ENCODE results near the gene MARCHF3. TPM values are rescaled to one million over a fixed set of nuclear protein-coding genes. Genes with fewer than 3 reads are reported as not detected.

The MARCHF3 gene
- total RNA-seq, 2 experiments from 2014 or later: 3.6 to 4.2 TPM

GRCh38 chr5:126998895-126999570 is 31.3 kb downstream of the MARCHF3 start:
- Mint-ChIP-seq H3K4me3 (no peak overlapping the region), H3K4me1 (peaks cover 15% of the 10 kb centered on the region), H3K9me3 (ENCODE audit: low read depth) (no peaks in the 10 kb centered on the region), H3K36me3 (ENCODE audit: low read depth) (no peaks in the 10 kb centered on the region), H3K27me3 (no peaks in the 10 kb centered on the region), H3K27ac (no peak overlapping the region)
- ChIA-PET POLR2A (interaction anchor here (0.6 kb wide), 1 partner anchor 222 kb away, joined by 4 read pairs; no protein-coding TSS in a partner anchor), CTCF (no interaction called here)
- intact Hi-C loops (cut with DNase I, micrococcal nuclease): no loop called here
- ATAC-seq: no peak
- no peak for DNase-seq

GRCh38 chr5:126998201-126998631 is 32.1 kb downstream of the MARCHF3 start:
- ATAC-seq: no peak
- H3K9me3 Mint-ChIP-seq (ENCODE audit: low read depth): no peaks in the 10 kb centered on the region
- ChIA-PET POLR2A (no interaction called here), CTCF (no interaction called here)
- no peak for DNase-seq
- no peaks in the 10 kb centered on the region for H3K27me3 Mint-ChIP-seq
- H3K4me3 Mint-ChIP-seq: no peak overlapping the region
- H3K4me1 Mint-ChIP-seq: peaks cover 17% of the 10 kb centered on the region
- intact Hi-C loops (cut with DNase I, micrococcal nuclease): no loop called here
- no peaks in the 10 kb centered on the region for H3K36me3 Mint-ChIP-seq (ENCODE audit: low read depth)
- no peak overlapping the region for H3K27ac Mint-ChIP-seq

DNA sequence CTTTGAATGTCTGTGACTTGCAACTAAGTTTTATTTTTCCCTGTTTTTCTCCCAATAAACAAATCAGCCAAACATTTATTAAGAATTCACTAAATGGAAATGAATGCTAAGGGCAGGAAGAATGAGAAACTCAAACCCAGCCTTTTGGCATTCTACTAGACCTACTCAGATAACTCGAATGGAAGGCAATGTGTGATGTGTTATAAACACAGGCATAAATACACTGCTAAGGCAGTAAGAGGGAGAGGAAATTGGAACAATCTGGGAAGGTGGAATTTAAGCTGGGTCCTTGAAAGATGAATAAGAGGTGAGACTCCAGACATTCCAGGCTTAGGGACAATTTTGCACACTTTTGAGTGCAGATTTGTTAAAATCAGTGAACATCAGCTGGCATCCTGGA is 34.7 kb downstream of the MARCHF3 start:
- Mint-ChIP-seq H3K36me3 (ENCODE audit: low read depth) (no peaks in the 10 kb centered on the region), H3K27me3 (no peaks in the 10 kb centered on the region), H3K27ac (no peak overlapping the region), H3K4me1 (peaks cover 17% of the 10 kb centered on the region), H3K9me3 (ENCODE audit: low read depth) (no peaks in the 10 kb centered on the region), H3K4me3 (no peak overlapping the region)
- ChIA-PET POLR2A (no interaction called here), CTCF (no interaction called here)
- intact Hi-C loops (cut with DNase I, micrococcal nuclease): no loop called here
- ATAC-seq (no peak), DNase-seq (no peak)

GRCh38 chr5:126995039-126995438 is 35.3 kb downstream of the MARCHF3 start:
- ChIA-PET POLR2A (no interaction called here), CTCF (interaction anchor here (0.6 kb wide), 2 partner anchors 239 to 495 kb away, joined by 3 read pairs; no protein-coding TSS in a partner anchor)
- DNase-seq: no peak
- Mint-ChIP-seq H3K9me3 (ENCODE audit: low read depth) (no peaks in the 10 kb centered on the region), H3K4me3 (no peak overlapping the region), H3K27ac (no peak overlapping the region), H3K4me1 (peaks cover 19% of the 10 kb centered on the region), H3K27me3 (no peaks in the 10 kb centered on the region), H3K36me3 (ENCODE audit: low read depth) (no peaks in the 10 kb centered on the region)
- intact Hi-C loops (cut with DNase I, micrococcal nuclease): no loop called here
- ATAC-seq: no peak

DNA sequence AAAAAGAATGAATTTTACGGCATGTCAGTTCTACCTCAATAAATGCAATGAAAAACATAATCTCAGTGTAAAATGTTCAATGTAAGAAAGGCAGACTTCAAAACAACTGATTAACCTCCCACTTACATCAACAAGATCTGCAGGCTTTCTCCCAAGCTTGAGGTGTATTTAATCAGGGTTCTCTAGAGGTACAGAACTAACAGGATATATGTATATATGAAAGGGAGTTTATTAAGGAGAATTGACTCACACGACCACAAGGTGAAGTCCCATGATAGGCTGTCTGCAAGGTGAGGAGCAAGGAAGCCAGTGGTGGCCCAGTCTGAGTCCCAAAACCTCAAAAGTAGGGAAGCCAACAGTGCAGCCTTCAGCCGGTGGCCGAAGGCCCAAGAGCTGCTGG is 35.9 kb downstream of the MARCHF3 start:
- ATAC-seq (peak; percentile 26), DNase-seq (no peak)
- intact Hi-C loops (cut with DNase I, micrococcal nuclease): no loop called here
- H3K4me1 Mint-ChIP-seq: peaks cover 19% of the 10 kb centered on the region
- H3K27ac Mint-ChIP-seq: no peak overlapping the region
- H3K4me3 Mint-ChIP-seq: no peak overlapping the region
- H3K27me3 Mint-ChIP-seq: no peaks in the 10 kb centered on the region
- CTCF ChIA-PET: interaction anchor here (0.6 kb wide), 2 partner anchors 240 to 495 kb away, joined by 3 read pairs; no protein-coding TSS in a partner anchor
- no peaks in the 10 kb centered on the region for H3K36me3 Mint-ChIP-seq (ENCODE audit: low read depth)
- POLR2A ChIA-PET: no interaction called here
- no peaks in the 10 kb centered on the region for H3K9me3 Mint-ChIP-seq (ENCODE audit: low read depth)

- Mint-ChIP-seq H3K36me3 (ENCODE audit: low read depth) (no peaks in the 10 kb centered on the region), H3K4me1 (peaks cover 38% of the 10 kb centered on the region), H3K4me3 (peak overlapping the region; percentile 37), H3K27me3 (no peaks in the 10 kb centered on the region), H3K9me3 (ENCODE audit: low read depth) (no peaks in the 10 kb centered on the region), H3K27ac (peak overlapping the region; percentile 92)
- ChIA-PET POLR2A (no interaction called here), CTCF (no interaction called here)
- intact Hi-C loops (cut with DNase I, micrococcal nuclease): loop anchor here (1.0 to 5.0 kb wide), 7 partner anchors 16 to 541 kb away; partner anchors contain the start of genes MARCHF3 (in 2 of the 2) and C5orf63 (in 1 of the 2)
- DNase-seq (peak; percentile 56), ATAC-seq (peak; percentile 95)
These were observed 42.3 kb downstream of the MARCHF3 start for GRCh38 chr5:126988021-126988569.

DNA sequence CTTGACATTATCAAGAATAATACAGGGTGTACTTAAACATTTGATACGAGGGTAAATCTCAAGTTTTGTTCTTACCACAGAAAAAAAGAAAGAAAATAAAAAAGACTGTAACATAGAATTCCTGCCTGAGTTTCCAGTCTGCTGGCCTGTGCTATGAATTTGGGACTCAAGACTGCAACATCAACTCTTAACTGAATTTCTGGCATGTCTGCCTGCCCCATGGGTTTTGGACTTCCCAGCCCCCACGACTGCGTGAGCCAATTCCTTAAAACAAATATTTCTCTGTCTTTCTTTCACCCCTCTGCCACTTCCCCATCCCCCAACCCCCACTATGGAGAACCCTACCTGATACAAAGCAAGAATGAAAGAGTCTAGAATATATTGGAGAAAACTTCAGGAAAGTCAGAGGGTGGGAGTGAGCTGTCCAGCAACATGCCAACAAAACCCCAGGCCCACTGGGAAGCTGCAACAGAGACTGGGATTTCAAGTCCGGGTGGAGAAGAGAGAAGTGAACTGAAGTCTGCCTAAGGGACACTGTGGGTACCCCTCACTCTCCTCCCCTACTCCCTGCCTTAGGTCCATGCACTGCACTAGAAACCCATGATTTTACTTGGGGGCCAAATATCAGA is 43.0 kb downstream of the MARCHF3 start:
- Mint-ChIP-seq H3K27ac (peak overlapping the region; percentile 92), H3K4me3 (peak overlapping the region; percentile 37), H3K4me1 (peaks cover 39% of the 10 kb centered on the region), H3K36me3 (ENCODE audit: low read depth) (no peaks in the 10 kb centered on the region), H3K27me3 (no peaks in the 10 kb centered on the region), H3K9me3 (ENCODE audit: low read depth) (no peaks in the 10 kb centered on the region)
- ATAC-seq (peak; percentile 11), DNase-seq (no peak)
- POLR2A ChIA-PET: no interaction called here
- CTCF ChIA-PET: interaction anchor here (0.6 kb wide), 1 partner anchor 85 kb away, joined by 3 read pairs; no protein-coding TSS in a partner anchor
- intact Hi-C loops (cut with DNase I, micrococcal nuclease): loop anchor here in 1 of 2 experiments (5.0 kb wide), 1 partner anchor 540 kb away; no protein-coding TSS in a partner anchor

- DNase-seq (no peak), ATAC-seq (no peak)
- H3K9me3 Mint-ChIP-seq (ENCODE audit: low read depth): no peaks in the 10 kb centered on the region
- no peak overlapping the region for H3K4me3 Mint-ChIP-seq
- POLR2A ChIA-PET: no interaction called here
- intact Hi-C loops (cut with DNase I, micrococcal nuclease): loop anchor here in 1 of 2 experiments (5.0 kb wide), 1 partner anchor 537 kb away; no protein-coding TSS in a partner anchor
- peaks cover 37% of the 10 kb centered on the region for H3K4me1 Mint-ChIP-seq
- H3K36me3 Mint-ChIP-seq (ENCODE audit: low read depth): no peaks in the 10 kb centered on the region
- H3K27ac Mint-ChIP-seq: no peak overlapping the region
- no peaks in the 10 kb centered on the region for H3K27me3 Mint-ChIP-seq
- CTCF ChIA-PET: interaction anchor here (0.7 kb wide), 1 partner anchor 205 kb away, joined by 3 read pairs; no protein-coding TSS in a partner anchor
These were observed 45.7 kb downstream of the MARCHF3 start for GRCh38 chr5:126984632-126985031.

GRCh38 chr5:126983874-126984266 is 46.5 kb downstream of the MARCHF3 start:
- no peaks in the 10 kb centered on the region for H3K9me3 Mint-ChIP-seq (ENCODE audit: low read depth)
- CTCF ChIA-PET: no interaction called here

DNA sequence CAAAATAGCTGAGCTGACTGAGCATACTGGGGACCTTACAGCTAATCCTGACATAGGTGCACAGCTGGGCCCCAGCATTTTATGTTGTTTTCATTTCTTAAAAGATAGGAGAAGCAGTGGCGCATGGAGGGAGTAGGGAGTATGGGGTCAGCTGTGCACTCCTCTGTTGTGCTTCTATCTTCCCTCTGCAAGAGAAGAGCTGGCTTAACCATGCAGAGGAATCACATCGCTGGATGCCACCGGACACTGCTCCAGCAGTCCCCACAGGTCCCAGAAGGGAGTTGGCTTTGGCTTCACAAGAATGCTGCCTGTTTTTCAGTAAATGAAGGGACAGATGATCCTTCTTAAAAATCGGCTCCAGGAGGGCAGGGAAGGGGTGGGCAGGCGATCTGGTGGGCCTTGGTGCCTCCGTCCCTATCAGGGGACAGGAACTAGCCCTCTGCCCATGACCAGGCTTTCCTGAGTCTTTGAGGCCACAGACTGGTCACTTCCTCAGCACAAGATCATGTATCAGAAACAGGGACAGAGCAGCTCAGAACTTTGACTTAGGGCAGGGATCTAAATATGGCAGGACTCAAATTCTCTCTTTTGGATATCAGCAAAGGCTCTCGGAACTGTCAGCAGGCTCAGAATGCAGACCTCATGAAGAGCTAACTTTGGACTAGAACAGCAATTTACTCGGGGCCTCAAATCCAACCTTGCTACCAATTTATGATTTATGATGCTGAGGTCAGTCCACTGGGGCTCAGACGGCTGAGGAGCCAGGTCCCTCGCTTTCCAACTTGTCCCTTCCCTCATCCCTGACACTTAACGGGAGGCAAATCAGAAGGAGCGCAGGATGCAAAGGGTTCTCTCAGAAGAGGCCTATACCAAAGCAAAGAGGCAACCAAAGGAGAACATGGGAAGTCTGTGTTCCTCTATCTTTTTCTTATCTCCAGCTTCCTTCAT is 47.2 kb downstream of the MARCHF3 start:
- Mint-ChIP-seq H3K9me3 (ENCODE audit: low read depth) (no peaks in the 10 kb centered on the region), H3K36me3 (ENCODE audit: low read depth) (no peaks in the 10 kb centered on the region), H3K4me3 (no peak overlapping the region), H3K27ac (no peak overlapping the region), H3K27me3 (no peaks in the 10 kb centered on the region), H3K4me1 (peaks cover 27% of the 10 kb centered on the region)
- DNase-seq (no peak), ATAC-seq (no peak)
- ChIA-PET CTCF (no interaction called here), POLR2A (no interaction called here)
- intact Hi-C loops (cut with DNase I, micrococcal nuclease): no loop called here

More at GRCh38 chr5:126983874-126984266, 46.5 kb downstream of the MARCHF3 start:
- intact Hi-C loops (cut with DNase I, micrococcal nuclease): no loop called here
- Mint-ChIP-seq H3K36me3 (ENCODE audit: low read depth) (no peaks in the 10 kb centered on the region), H3K4me3 (no peak overlapping the region), H3K27me3 (no peaks in the 10 kb centered on the region), H3K4me1 (peaks cover 33% of the 10 kb centered on the region), H3K27ac (peak overlapping the region; percentile 23)
- no peak for DNase-seq
- ATAC-seq: no peak
- POLR2A ChIA-PET: no interaction called here

GRCh38 chr5:126982202-126982601 is 48.2 kb downstream of the MARCHF3 start:
- intact Hi-C loops (cut with DNase I, micrococcal nuclease): no loop called here

More at GRCh38 chr5:126982202-126982601, 48.2 kb downstream of the MARCHF3 start:
- no peak for ATAC-seq
- ChIA-PET POLR2A (no interaction called here), CTCF (no interaction called here)
- no peak overlapping the region for H3K4me3 Mint-ChIP-seq
- no peaks in the 10 kb centered on the region for H3K36me3 Mint-ChIP-seq (ENCODE audit: low read depth)
- H3K27me3 Mint-ChIP-seq: no peaks in the 10 kb centered on the region
- peaks cover 18% of the 10 kb centered on the region for H3K4me1 Mint-ChIP-seq
- H3K9me3 Mint-ChIP-seq (ENCODE audit: low read depth): no peaks in the 10 kb centered on the region
- H3K27ac Mint-ChIP-seq: no peak overlapping the region
- DNase-seq: no peak

Data from activated CD4-positive, alpha-beta T cell treated with anti-CD3 and anti-CD28 coated beads for 36 hours (primary cell).